GM18520 (cell line): ENCODE data around the gene SATL1.
A peak's percentile ranks its signal among the peaks of the same experiment; 100 is the strongest.
"Not testable (repeated sequence)": the region's sequence is repeated elsewhere in the genome, so short reads cannot be mapped to it uniquely, and the experiment has no call there.

Source experiments
- ATAC-seq: cut with Tn5 transposase; IDR thresholded peaks from one replicate; pipeline ENCODE4 v1.9.1; 2021; ENCODE audit not compliant: unreplicated experiment

The SATL1 gene, protein sequence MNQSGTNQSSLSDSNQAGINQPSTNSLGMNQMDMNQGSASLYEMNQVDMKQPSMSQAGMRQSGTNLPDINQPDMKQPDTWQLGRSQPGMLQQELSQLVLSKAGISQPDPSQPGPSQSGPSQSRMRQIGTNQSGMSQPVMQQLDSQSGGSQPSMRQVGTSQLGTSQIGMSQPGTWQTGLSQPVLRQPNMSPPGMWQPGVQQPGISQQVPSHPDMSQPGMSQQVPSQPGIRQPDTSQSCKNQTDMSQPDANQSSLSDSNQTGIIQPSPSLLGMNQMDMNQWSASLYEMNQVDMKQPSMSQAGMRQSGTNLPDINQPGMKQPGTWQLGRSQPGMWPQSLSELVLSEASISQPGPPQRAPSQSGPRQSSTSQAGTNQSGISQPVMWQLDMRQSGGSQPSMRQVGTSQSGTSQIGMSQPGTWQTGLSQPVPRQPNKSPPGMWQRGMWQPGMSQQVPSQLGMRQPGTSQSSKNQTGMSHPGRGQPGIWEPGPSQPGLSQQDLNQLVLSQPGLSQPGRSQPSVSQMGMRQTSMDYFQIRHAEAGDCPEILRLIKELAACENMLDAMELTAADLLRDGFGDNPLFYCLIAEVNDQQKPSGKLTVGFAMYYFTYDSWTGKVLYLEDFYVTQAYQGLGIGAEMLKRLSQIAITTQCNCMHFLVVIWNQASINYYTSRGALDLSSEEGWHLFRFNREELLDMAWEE

DNA sequence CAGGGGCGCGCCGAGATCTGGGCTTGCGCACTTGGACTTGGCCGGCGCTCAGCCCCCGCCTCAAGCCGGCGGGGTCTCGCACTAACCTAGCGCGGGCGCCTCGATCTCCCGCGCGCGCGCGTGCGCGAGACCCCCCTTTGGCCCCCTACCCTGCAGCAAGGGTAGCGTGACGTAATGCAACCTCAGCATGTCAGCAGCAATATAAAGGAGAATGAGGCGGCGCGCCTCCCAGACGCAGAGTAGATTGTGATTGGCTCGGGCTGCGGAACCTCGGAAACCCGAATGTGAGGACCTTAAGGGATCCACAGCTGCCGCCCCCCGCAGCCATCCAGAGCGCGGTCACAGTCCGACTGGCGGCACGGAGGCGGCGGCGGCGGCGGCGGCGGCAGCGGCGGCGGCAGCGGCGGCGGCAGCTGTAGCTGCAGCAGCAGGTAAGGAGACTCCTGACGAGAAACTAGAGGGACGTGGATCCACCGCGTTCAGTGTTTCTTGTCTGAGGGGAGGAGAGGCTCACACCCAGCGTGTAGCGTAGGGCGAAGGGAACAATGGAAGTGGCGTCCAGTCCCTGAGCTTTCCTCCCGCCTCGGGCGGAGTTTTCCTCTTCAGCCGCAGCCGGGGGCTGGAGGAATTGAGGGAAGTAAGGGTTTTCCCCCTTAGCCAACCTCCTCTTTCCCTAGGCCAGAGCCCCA lies at the start of gene SATL1, which contains the start of gene ZNF711:
Gene SATL1, minus strand, starts transcription at position 19 of the 689 bp plus-strand sequence. CDS start 134,811 bp downstream, outside the sequence.
Gene ZNF711, plus strand, starts transcription at position 231 of the 689 bp plus-strand sequence. CDS start 3,582 bp downstream, outside the sequence.
- no peak for ATAC-seq

DNA sequence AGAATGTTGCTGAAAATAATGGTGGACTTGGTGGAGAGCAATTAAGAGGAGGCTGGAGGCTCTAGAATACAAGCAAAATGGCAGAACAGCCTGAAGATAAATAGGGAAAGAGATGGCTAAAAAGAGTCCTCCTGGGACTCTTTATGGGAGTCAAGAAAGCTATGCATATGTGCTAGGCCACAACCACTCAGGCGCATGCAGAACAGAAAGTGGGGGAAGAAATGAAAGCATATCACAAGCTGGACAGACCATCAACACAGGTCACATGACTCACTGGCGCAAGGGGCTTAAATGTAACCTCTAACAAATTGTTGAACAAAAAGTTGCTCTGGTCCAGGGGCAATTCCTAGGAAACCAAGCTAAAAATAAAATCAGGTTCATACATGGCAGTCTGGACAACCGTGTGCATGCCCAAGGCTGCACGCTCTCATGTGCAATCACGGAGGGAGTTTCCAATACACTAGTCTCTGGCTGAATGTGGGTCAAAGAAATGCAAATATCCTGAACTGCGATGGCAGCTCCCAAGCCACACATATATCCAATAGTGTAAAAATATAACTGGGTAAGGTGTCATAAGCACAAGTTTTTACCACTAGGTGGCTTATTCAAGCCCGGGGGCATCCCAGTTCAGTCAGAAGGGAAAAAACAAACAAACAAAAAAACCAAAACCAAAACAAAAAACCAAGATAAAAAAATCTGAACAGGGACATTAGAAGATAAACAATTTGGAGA lies 45.6 kb upstream of the SATL1 start:
- no peak for ATAC-seq

DNA sequence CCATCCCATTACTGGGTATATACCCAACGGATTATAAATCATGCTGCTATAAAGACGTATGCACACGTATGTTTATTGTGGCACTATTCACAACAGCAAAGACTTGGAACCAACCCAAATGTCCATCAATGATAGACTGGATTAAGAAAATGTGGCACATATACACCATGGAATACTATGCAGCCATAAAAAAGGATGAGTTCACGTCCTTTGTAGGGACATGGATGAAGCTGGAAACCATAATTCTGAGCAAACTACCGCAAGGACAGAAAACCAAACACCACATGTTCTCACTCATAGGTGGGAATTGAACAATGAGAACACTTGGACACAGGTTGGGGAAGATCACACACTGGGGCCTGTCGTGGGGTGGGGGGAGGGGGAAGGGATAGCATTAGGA lies 41.7 kb upstream of the SATL1 start:
- not testable (repeated sequence) for ATAC-seq

DNA sequence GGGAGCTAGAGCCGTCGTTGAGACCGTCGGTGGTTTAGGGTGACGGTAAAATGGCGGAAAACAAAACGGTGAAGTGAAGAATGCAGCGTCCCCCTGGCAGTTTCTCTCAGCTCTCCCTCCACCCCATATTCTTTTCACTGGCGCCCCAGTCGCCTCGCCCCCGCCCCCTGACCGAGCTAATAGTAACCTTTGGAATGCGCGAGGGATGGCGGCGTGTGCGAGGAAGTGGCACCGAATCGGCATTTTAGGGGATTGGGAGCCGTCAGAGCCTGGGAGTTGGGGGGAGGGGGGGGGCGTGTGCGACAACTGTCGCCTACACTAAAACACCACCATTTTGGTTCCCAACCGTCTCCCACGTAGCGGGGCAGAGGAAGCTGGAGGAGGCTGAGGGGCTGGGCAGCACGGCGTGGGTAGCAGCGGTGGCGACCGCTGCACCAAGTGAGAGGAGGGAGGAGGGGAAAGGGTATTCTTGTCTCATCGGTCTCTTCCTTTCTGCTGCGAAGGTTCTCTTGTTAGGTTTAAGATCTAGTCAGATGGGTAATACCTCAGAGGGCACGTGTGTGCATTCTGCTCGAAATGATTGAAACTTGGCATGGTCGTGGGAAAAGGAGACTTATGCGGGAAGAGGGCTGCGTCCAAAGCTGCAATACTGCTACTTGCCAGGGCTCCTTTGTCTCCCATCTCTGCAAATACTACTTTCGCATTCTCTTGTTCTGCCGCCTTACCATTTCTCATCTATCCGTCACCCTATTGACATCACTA lies 1.1 kb upstream of the SATL1 start:
- peak; percentile 38 for ATAC-seq

DNA sequence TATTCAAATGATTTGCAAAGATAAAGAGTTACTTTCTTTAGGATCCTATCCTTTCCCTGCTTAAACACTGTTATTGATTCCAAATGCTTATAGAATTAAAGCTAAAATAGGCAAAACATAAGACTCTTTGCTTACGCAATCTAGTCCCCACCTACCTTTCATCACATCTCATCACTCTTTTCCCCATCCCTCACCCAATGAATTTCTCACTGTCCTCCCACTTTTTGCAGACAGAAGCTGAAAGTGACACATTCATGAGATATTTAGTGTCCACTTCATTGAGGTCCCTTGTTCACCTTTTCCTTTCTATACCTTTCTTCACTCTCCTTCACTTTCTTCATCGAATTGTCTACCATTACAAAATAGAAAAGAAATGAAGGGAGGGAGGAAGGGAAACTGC lies 424 bp downstream of the SATL1 start:
- no peak for ATAC-seq

DNA sequence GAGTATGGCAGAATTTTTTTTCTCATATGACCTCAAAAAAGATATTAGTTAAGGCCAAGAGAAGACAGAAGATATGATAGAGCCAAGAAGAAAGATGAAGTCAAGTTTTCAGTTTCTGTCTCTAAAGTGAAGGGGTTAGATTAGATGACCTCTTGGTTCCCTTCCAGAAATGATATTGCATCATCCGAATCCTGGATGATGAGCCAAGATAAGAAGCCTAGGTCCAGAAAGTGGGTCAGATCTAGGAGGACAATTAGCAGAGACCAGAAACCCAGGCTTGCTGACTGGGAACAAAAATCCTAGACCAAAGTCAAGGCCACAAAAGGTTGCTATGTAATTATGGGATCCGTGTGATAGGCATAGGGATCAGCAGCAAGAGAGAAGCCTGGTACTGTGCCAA lies 20.2 kb downstream of the SATL1 start:
- no peak for ATAC-seq

DNA sequence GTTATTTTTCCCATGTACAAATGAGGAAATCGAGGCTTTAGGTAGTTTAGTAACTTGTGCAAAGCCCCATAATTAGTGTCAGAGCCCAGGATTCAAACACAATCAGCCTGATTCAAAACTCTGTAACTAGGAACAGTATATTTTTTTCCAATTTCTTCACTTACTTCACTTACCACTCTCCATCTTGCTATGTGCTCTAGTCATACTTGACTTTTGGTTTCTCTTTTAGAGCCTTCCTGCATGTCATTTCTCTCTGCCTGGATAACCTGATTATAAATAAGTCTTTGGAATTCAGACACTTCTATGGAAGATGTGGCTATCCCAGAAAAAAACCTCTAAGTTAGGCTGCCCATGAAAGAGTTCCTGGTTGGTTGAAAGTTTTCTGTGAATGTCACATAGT lies 22.2 kb downstream of the SATL1 start:
- no peak for ATAC-seq

DNA sequence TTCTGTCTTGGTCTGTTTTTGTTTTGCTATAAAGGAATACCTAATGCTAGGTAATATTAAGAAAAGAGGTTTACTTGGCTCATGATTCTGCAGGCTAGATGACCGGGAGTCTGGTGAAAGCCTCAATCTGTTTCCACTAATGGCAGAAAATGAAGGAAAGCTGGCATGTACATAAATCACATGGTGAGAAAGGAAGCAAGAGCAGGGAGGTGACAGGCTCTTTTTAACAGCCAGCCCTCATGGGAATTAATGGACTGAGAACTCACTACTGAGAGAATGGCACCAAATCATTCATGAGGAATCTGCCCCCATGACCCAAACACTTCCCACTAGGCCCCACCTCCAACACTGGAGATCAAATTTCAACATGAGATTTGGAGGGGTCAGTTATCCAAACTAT lies 27.6 kb downstream of the SATL1 start:
- ATAC-seq, result no peak

DNA sequence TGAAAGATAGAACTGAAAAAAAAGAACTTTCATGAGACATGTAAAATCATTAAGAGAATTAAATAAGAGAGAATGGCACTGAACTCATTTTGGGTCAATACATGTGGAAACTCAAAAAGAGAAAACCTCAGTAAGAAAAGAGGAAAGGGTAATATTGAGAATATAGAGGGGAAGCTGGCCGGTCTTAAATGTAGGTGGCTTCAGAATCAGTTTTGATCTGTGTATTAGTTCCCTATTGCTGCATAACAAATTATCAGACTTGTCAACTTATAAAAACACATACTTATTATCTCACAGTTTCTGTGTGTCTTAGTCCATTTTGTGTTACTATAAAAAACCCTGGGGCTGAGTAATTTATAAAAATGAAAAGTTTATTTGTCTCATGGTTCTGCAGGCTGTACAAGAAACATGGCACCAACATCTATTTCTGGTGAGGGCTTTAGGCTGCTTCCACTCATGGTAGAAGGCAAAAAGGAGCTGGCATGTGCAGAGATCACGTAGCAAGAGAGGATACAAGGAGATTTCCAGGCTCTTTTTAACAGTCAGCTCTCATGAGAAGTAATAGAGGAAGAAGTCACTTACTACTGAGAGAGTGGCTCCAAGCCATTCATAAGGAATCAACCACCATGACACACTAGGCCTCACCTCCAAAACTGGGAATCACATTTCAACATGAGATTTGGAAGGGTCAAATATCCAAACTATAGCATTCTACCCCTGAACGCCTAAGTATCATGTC lies 29.6 kb downstream of the SATL1 start:
- no peak for ATAC-seq

DNA sequence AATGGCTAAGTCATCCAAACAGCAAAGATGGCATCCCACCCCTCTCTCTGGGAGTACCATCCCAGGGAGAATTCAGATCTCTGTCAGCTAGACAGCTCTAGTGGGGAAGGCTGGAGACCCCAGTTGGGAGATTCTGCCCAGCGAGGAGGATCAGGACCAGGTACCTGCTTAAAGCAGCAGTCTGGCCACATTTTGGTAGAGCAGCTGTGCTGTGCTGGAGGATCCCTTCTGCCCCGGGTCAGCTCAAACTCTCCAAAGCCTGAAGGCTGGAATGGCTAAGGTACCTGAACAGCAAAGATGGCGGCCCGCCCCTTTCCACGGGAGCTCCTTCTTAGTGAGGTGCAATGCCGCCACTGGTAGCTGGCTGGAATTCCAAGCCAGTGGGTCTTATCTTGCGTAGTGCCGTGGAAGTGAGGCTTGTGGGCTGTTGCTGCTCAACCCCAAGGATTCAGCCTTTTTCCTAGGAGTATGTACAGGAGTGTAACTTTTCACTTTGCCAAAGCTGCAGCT lies 40.1 kb downstream of the SATL1 start:
- no peak for ATAC-seq

DNA sequence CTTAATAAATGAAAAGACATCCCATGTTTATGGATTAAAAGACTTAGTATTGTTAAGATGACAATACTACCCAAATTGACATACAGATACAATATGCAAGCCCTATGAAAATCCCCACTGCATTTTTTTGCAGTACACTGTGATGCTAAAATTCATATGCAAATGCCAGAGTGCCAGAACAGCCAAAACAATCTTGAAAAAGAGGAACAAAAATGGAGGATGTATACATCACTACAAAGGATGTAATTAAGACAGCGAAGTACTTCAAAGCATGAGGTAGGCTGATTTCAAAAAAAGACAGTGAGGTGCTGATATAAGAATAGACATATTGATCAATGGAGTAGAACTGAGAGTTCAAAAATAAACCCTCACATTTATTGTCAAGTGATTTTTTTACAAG lies 47.3 kb downstream of the SATL1 start:
- ATAC-seq, result no peak

DNA sequence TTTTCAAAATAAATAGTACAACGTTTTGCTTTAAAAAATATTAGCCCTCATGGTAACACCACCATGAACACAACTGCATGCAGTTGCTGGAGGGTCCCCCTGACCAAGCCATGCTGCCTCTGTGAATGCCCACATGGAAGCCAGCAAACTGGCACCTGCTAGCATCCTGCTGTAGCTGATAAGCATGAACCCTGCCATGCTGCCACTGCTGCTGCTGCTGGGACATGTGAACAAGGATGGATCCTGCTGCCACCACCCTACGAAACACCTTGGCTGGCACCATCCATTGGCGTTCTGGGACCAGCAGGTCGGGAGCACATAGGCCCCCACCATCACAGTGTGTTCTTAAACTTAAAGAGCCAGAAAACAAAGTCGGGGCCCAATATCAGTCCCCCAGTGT lies 83.9 kb downstream of the SATL1 start:
- ATAC-seq, result no peak

DNA sequence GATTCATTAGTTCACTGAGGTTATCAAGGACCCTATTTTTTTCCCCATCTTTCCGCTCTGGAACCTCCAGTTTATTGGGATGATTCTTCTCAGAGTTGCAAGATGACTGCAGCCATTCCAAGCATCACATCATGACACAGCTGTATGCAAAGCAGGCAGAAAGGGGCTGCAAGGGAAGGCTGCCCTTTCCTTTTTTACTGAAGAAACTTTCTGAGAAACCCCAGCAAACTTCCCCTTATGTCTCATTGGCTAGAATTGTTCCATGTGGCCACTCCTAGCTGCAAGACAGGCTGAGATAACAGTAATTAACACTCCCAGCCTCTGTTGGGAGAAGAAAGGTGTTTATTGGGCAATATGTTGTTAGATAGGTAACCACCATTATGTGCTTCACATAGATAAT lies 102.6 kb downstream of the SATL1 start:
- ATAC-seq, result peak; percentile 78

DNA sequence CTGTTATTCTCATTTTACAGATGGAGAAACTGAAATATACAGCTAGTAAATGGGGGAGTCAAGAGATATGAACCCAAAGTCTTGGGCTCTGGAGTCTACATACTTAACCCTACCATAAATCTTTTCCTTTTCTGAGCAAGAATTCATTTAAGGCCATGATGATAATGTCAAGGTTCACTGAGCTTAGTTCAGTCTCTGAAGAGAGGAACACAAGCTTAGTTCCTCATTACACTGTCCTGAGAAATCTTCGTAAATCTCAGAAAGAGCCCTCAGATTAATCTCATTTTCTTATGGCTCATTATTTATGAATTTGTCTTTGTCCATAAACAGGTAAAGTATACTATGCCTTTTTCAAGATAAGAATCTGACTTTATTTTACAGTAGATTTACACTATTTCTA lies 104.2 kb downstream of the SATL1 start:
- ATAC-seq, result no peak

DNA sequence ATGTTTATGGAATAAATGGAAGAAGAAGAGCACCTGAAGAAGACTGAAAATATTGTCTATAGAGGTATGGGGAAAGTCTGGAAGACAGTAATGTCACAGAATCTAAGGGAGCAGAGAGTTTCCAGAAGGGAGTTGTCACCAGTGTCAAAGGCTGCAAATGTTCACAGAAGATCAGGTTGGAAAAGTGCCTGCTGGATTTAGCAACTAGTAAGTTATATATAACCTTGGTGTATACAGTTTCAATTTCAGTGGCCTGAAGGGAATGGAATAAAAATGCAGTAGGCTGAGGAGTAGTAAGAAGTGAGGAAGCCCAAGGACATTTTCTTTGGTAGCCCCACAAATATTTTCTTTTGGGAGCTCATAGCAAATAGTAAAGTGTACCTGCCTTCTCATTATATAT lies 107.2 kb downstream of the SATL1 start:
- ATAC-seq, result no peak

DNA sequence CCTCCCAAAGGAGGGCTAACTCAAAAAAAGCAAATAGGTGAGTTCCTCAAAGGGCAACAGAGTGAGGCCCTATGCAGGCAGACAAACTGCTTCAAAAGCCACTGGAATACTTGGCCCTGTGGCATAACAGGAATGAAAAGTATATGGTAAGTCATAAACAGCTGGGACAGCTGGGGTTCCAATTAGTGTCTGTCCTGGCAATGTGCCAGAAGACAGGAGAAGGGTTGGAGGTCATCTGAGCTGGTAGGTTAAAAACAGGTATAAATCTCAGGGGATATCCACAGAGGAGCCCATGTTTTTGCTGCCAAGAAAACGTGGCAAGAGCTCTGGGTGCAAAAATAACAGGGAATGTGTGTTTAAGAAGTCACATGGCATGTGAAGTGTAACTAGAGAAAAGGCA lies 128.3 kb downstream of the SATL1 start:
- no peak for ATAC-seq

DNA sequence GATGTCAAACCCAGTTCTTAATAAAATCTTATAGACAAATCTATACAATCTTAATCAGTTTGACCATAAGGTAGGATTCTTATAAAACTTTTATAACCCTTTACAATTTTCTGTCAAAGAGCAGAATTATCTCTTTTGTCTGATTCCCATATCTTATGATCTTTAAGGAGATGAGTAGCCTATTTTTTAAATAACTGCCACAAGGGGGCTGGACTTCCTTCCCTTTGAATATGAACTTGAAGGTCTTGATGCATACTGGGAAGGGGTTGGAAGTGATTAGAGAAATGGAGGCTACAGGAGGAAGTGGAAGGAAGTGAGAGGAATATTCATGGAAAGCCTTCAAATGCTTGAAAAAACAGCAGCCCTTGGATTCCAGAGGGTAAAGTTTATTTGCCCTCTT lies 128.8 kb downstream of the SATL1 start:
- no peak for ATAC-seq

DNA sequence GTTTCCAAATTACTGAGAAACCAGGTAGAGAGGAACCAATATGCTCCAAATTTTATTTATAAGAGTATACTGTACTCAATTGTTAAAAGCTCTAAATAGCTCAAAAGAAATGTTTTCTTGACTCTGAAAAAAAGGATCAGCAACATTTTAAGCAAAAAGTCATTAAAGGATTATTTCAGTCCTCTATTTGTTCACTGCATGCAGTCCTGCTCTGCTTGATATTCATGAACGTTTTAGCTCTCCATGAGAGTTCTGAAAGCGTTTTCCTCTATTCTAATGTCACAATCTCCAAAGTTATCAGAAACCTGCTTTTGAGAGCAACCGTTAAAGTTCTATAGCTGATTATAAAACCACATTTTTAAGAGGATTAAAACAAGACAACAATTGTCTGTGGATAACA lies 129.4 kb downstream of the SATL1 start:
- ATAC-seq, result no peak

DNA sequence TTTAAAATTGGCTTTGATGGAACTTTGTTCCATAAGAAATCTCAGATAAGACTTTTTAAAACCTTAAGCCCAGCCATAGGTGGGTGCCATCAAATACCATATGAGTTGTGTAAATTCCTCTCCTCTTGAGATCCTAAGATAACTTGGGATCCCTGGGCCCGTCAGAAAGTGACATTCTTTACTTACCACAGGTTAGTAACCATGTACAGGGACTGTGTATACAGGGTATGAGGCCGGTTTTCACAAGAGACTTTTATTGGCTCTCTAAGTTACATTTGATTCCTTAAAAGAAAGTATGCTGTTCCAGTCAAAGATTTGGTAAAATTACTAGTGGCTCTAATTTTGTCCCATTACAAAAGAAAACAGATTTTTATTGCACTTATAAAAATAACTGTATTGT lies 129.8 kb downstream of the SATL1 start:
- no peak for ATAC-seq
